Liver (tissue), 9 donors: ENCODE data around the gene PDE6D. TPM values are rescaled to one million over a fixed set of nuclear protein-coding genes. Genes with fewer than 3 reads are reported as not detected.

Source experiments
- DNase-seq: peaks from one replicate; pipeline ENCODE4 v3.0.0-alpha.2; 2017; ENCODE audit warnings: low spot score
- H3K27ac ChIP-seq, 2 donors: one replicate each; pipeline ENCODE4 v1.7.0; 2013; ENCODE audit warnings: inconsistent platforms in 2 of 2, low read length in 2 of 2, control low read depth in 1 of 2, low read depth in 1 of 2, mild to moderate bottlenecking in 1 of 2
- H3K27me3 ChIP-seq, 4 donors: one replicate each; pipeline versions ENCODE4 v1.6.1 to v1.7.0; 2013; ENCODE audit warnings: low read length in 3 of 4, inconsistent platforms in 1 of 4, mild to moderate bottlenecking in 1 of 4, moderate library complexity in 1 of 4; ENCODE audit not compliant: control insufficient read depth in 4 of 4, insufficient read depth in 4 of 4
- H3K36me3 ChIP-seq, 4 donors: one replicate each; pipeline versions ENCODE4 v1.6.1 to v1.7.0; 2013; ENCODE audit warnings: low read length in 3 of 4, mild to moderate bottlenecking in 3 of 4, low read depth in 1 of 4, moderate library complexity in 1 of 4; ENCODE audit not compliant: control insufficient read depth in 4 of 4, insufficient read depth in 3 of 4
- H3K4me1 ChIP-seq, 4 donors: one replicate each; pipeline versions ENCODE4 v1.6.1 to v1.7.0; 2013; ENCODE audit warnings: low read length in 3 of 4, mild to moderate bottlenecking in 3 of 4, moderate library complexity in 1 of 4; ENCODE audit not compliant: control insufficient read depth in 4 of 4, insufficient read depth in 4 of 4
- H3K4me3 ChIP-seq, 3 donors: one replicate each; pipeline versions ENCODE4 v1.6.1 to v1.7.0; 2013; ENCODE audit warnings: low read length in 3 of 3, control low read depth in 1 of 3, low read depth in 1 of 3, mild to moderate bottlenecking in 1 of 3
- H3K9ac ChIP-seq, 2 donors: one replicate each; pipeline ENCODE4 v1.7.0; 2013; ENCODE audit warnings: low read length in 2 of 2, mild to moderate bottlenecking in 2 of 2, moderate library complexity in 2 of 2, control low read depth in 1 of 2, low read depth in 1 of 2
- H3K9me3 ChIP-seq, 4 donors: one replicate each; pipeline versions ENCODE4 v1.6.1 to v1.7.0; 2013; ENCODE audit warnings: low read length in 3 of 4; ENCODE audit not compliant: control insufficient read depth in 4 of 4
- ATF3 ChIP-seq: IDR thresholded peaks from 2 replicates; pipeline ENCODE4 v1.6.1; 2016; ENCODE audit warnings: antibody characterized with exemption
- CTCF ChIP-seq: fragments of 150-350 bp; IDR thresholded peaks from 2 replicates; pipeline ENCODE4 v1.5.1; 2017; ENCODE audit warnings: improper control_type of control experiment, low read depth, low read length; ENCODE audit not compliant: missing input control
- EGR1 ChIP-seq, 2 donors: IDR thresholded peaks; 2 replicates each; pipeline ENCODE4 v1.6.1; 2016 to 2018; ENCODE audit warnings: antibody characterized with exemption in 2 of 2, low read depth in 2 of 2
- FOXA1 ChIP-seq: IDR thresholded peaks from 2 replicates; pipeline ENCODE4 v1.6.1; 2016; ENCODE audit warnings: antibody characterized with exemption
- HNF4A ChIP-seq, 2 donors: conservative IDR thresholded peaks; 2 replicates each; pipeline ENCODE4 v1.6.1; 2016; ENCODE audit warnings: antibody characterized with exemption in 2 of 2, mild to moderate bottlenecking in 2 of 2
- MAX ChIP-seq: IDR thresholded peaks from 2 replicates; pipeline ENCODE4 v1.6.1; 2016; ENCODE audit warnings: antibody characterized with exemption
- RAD21 ChIP-seq, 2 donors: IDR thresholded peaks; 2 replicates each; pipeline ENCODE4 v1.6.1; 2016; ENCODE audit warnings: antibody characterized with exemption in 2 of 2, mild to moderate bottlenecking in 2 of 2
- REST ChIP-seq: IDR thresholded peaks from 2 replicates; pipeline ENCODE4 v1.6.1; 2016; ENCODE audit warnings: antibody characterized with exemption, mild to moderate bottlenecking
- RXRA ChIP-seq, 2 donors: IDR thresholded peaks; 2 replicates each; pipeline ENCODE4 v1.6.1; 2017 to 2018; ENCODE audit warnings: antibody characterized with exemption in 2 of 2, mild to moderate bottlenecking in 1 of 2
- SP1 ChIP-seq: IDR thresholded peaks from 2 replicates; pipeline ENCODE4 v1.6.1; 2018; ENCODE audit warnings: antibody characterized with exemption, mild to moderate bottlenecking
- TAF1 ChIP-seq: conservative IDR thresholded peaks from 2 replicates; pipeline ENCODE4 v1.6.1; 2016; ENCODE audit warnings: antibody characterized with exemption, mild to moderate bottlenecking
- YY1 ChIP-seq: IDR thresholded peaks from 2 replicates; pipeline ENCODE4 v1.6.1; 2016; ENCODE audit warnings: antibody characterized with exemption, mild to moderate bottlenecking
- WGBS: extraction: QIAGEN DNeasy Blood & Tissue Kit; methylation state at CpG from one replicate; pipeline ENCODE4 v1.1.7; 2013; 5-methylcytosine and 5-hydroxymethylcytosine counted together
- polyA plus RNA-seq, 2 donors: library from polyadenylated mRNA; stranded (reverse) in 1 of 2; unstranded in 1 of 2; fragments of 200-250 nt in 1 of 2; fragments of >200 nt in 1 of 2; fragmentation: Nextera tagmentation in 1 of 2; extraction: Ambion mirVana in 1 of 2; gene quantifications; one replicate each; pipeline versions ENCODE4 v1.2.1 to v1.2.3, GENCODE V29; 2013 to 2015
- total RNA-seq, 2 donors: library from RNA; depleted of rRNA; stranded (reverse); fragments of >200 nt; gene quantifications; one replicate each; pipeline ENCODE4 v1.2.3, GENCODE V29; 2014
- donor health status: healthy.
- donor health status: healthy.
- donor health status: healthy.
- donor health status: healthy.
- donor health status: healthy.

Gene PDE6D
- total and polyA plus RNA-seq, 4 donors, result 6.6 to 8.5 (median 7.0) TPM

- TF ChIP-seq MAX, result no peak
- TF ChIP-seq CTCF, result peak; percentile 3
- H3K4me3 ChIP-seq, result peak overlapping the region; percentile 82 to 96 (median 85)
- peak; percentile 62 for DNase-seq
- no peaks in the 10 kb centered on the region for H3K27me3 ChIP-seq
- under 1% methylated on average over 33 of the region's 33 CpGs for WGBS
- no peaks in the 10 kb centered on the region for H3K9me3 ChIP-seq
- peaks cover 0 to 8% (median 5%) of the 10 kb centered on the region in 4 donors for H3K36me3 ChIP-seq
- peak overlapping the region; percentile 96 to 99 for H3K27ac ChIP-seq
- peak overlapping the region; percentile 75 to 81 for H3K9ac ChIP-seq
- H3K4me1 ChIP-seq, result peaks cover 8 to 39% (median 24%) of the 10 kb centered on the region in 4 donors
Measured at GRCh38 chr2:231709636-231709980, 71.5 kb downstream of the PDE6D start.

- peaks cover 0 to 8% (median 5%) of the 10 kb centered on the region in 4 donors for H3K36me3 ChIP-seq
- no peaks in the 10 kb centered on the region for H3K9me3 ChIP-seq
- TF ChIP-seq RXRA (IDR thresholded peaks at IDR 0.05), result no peak
- H3K27me3 ChIP-seq, result no peaks in the 10 kb centered on the region
- H3K4me1 ChIP-seq, result peaks cover 8 to 39% (median 21%) of the 10 kb centered on the region in 4 donors
- no peak for DNase-seq
- under 1% methylated on average over 118 of the region's 118 CpGs for WGBS
- H3K4me3 ChIP-seq, result peak overlapping the region; percentile 82 to 96 (median 85)
- peak overlapping the region; percentile 45 to 75 for H3K9ac ChIP-seq
- H3K27ac ChIP-seq, result peak overlapping the region; percentile 96 to 99
Measured at GRCh38 chr2:231708773-231709635, 72.1 kb downstream of the PDE6D start.

GRCh38 chr2:231707927-231708772 is 72.9 kb downstream of the PDE6D start, which contains the start of gene PTMA:
PTMA (plus strand) TSS chr2:231708525; CDS start chr2:231708707, 182 bp downstream.
- WGBS, result under 1% methylated on average over 94 of the region's 97 CpGs
- peaks cover 0 to 8% (median 4%) of the 10 kb centered on the region in 4 donors for H3K36me3 ChIP-seq
- peak; percentile 96 for DNase-seq
- H3K4me1 ChIP-seq, result peaks cover 8 to 37% (median 19%) of the 10 kb centered on the region in 4 donors
- peak within 1 kb of the TSS; percentile 82 to 96 (median 85) for H3K4me3 ChIP-seq
- peak within 1 kb of the TSS; percentile 71 to 88 for H3K9ac ChIP-seq
- H3K9me3 ChIP-seq, result no peaks in the 10 kb centered on the region
- no peaks in the 10 kb centered on the region for H3K27me3 ChIP-seq
- peak within 1 kb of the TSS; percentile 99 for H3K27ac ChIP-seq
- TF ChIP-seq MAX (peak; percentile 38), REST (peak; percentile 95), RAD21 (IDR thresholded peaks at IDR 0.05) (no peak), FOXA1 (no peak), RXRA (IDR thresholded peaks at IDR 0.05) (peak in 1 of 2 donors; percentile 42), YY1 (peak; percentile 17), ATF3 (no peak), EGR1 (IDR thresholded peaks at IDR 0.05; ENCODE audit: low read depth in 2 of 2) (peak; percentile 60 to 86), TAF1 (peak; percentile 89), SP1 (peak; percentile 81), HNF4A (conservative IDR thresholded peaks at IDR 0.05) (peak in 1 of 2 donors; percentile 8)
